ENCODE results near the gene ETV4.

Gene ETV4

GRCh38 chr17:43543300-43543699, 2.8 kb downstream of the ETV4 start:
- DNase-seq (ENCODE audit: low spot score): no peak

GRCh38 chr17:43542859-43543258, 3.3 kb downstream of the ETV4 start:
- no peak for DNase-seq (ENCODE audit: low spot score)

GRCh38 chr17:43540821-43541674, 5.1 kb downstream of the ETV4 start:
- DNase-seq (ENCODE audit: low spot score): no peak

DNA sequence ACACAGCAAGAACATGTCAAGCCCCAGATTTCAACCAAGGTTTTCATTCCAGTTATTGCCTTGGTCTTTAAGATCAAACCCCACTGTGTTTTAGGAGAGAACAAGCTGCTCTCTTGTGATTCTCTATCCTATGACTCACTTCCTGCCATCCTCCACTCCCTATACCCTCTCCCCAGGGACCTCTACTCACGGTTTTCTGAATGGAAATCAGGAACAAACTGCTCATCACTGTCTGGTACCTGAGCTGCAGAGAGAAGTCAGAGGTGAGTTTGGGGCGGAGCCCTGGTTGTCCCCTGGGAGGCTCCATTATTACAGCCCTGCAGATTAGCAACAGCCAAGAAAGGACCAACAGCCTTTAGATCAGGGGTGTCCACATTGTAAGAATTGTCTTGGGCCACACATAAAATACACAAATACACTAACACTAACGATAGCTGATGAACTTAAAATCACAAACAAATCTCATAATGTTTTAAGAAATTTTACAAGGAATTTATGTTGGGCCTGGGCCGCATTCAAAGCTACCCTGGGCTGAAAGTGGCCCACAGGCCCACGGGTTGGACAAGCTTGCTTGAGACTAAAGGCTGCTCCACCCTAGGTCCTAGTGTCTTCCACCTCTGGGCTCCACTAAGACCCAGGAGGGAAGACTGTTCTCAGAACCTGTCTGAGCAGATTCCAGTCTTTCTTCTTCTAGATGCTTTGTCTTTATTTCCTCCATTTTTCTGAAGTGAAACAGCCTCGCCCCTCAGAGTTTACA, 9.7 kb downstream of the ETV4 start:
- DNase-seq (ENCODE audit: low spot score): peak; percentile 84

DNA sequence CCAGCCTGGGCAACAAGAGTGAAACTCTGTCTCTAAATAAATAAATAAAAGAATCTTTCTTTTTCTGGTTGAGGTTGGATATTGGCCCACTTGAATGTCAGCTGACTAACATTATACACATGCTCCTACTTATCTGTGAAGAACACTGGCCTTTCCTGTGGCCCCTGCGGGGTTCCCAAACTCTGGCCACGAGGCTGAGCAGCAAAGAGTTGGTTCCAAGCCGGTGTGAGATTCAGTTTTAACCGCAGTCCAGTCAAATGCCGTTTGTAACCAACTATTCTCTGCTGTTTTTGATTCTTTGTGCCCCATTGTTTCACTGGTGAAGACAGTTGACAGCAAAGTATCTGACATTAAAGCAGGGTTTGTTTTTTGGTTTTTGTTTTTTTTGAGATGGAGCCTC, 11.2 kb downstream of the ETV4 start:
- DNase-seq (ENCODE audit: low spot score): no peak

GRCh38 chr17:43533699-43534098, 12.4 kb downstream of the ETV4 start:
- DNase-seq (ENCODE audit: low spot score): no peak

DNA sequence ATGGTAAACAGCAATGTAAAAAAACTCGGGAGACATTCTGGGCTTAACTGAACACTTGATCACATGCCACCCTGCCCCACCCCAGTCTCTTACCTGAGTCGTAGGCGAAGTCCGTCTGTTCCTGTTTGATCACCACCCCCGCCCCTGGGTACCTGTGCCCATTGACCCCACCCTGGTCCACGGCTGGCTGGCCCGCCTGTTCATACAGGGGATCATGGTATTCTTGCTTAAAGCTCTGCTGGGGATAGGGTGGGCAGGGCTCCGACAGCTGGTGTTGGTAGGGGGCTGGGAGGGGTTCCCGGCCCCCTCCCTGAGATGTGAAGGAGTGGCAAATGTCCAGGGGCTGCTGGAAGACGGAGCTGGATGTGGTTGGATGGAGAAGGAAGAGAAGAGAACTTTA, 13.6 kb downstream of the ETV4 start:
- DNase-seq (ENCODE audit: low spot score): no peak

GRCh38 chr17:43531955-43532354, 14.2 kb downstream of the ETV4 start:
- DNase-seq (ENCODE audit: low spot score): no peak

GRCh38 chr17:43531082-43531378, 15.1 kb downstream of the ETV4 start:
- no peak for DNase-seq (ENCODE audit: low spot score)

GRCh38 chr17:43530288-43531081, 15.7 kb downstream of the ETV4 start:
- DNase-seq (ENCODE audit: low spot score): peak; percentile 78

DNA sequence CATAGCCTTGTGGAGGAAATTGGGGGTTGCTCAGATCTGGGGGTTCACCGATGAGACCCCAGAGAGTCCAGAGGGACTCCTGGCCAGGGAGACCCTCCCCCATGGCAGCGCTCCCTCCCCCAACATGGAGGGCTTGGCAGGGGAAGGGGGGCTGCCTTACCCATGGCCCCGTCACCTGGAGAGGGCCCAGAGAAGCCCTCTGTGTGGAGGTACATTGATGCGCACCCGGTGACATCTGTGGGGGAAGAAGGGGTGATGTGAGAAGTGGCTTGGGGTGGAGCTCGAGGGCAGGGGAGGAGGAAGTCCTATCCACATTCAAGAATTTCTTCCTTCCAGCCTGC, 16.2 kb downstream of the ETV4 start:
- DNase-seq (ENCODE audit: low spot score): no peak

DNA sequence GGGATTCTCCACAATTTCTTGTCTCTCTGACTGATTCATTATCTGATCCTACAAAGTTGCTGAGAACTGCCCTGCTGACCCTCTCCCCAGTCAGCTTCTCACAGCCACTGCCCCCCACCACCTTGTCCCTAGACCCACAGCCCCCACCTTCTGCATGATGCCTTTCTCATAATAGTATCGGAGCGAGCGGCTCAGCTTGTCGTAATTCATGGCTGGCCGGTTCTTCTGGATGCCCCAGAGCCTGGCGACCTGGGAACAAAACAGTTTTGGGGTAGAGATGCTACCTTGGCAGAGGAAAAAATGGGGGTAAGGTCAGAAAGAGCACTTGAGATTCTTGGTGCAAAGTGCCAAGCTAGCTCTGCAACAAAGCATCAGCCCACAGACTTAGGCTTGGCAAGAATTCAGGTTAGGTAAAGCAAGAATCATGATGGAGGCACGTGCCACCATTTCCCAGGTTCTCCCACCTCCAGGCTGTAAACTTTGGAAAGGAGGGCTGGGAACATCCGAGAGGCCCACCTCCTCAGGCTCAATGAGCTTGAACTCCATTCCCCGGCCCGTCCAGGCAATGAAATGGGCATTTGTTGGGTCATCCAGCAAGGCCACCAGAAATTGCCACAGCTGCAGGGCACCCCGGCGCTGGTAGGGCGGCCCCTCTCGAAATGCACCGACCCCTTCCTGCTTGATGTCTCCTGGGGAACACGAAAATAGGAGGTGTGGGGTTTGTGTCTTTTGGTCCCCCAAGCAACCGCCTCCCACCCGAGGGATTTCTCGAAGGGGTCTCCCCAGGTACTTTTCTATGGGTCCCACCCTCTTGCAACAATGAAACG, 16.9 kb downstream of the ETV4 start:
- no peak for DNase-seq (ENCODE audit: low spot score)

DNA sequence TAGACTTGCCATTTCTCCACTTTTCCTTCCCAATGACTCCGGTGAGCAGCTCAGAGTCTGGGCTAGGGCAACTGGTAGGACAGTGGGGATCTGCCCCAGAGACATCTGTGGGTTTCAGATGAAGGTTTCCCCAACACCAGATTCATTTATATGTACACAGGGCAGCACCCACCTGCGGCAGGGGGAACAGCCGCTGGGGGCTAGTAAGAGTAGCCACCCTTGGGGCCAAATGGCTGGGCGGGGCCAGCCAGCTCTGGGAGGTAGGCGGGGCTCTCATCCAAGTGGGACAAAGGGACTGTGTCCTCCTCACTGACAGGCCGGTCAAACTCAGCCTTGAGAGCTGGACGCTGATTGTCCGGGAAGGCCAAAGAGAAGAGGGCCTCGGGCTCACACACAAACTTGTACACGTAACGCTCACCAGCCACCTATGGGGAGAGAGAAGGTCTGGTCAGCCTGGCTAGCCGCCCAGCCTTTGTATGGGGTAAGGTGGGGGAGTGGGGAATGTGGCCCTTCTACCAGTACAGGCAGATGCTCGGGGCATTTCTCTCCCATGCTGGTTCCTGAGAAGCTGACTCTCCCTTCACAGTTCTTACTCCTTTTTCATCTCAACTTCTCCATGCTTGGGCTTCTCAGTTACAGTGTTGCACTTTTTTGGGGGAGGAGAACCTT, 17.7 kb downstream of the ETV4 start:
- DNase-seq (ENCODE audit: low spot score): no peak

DNA sequence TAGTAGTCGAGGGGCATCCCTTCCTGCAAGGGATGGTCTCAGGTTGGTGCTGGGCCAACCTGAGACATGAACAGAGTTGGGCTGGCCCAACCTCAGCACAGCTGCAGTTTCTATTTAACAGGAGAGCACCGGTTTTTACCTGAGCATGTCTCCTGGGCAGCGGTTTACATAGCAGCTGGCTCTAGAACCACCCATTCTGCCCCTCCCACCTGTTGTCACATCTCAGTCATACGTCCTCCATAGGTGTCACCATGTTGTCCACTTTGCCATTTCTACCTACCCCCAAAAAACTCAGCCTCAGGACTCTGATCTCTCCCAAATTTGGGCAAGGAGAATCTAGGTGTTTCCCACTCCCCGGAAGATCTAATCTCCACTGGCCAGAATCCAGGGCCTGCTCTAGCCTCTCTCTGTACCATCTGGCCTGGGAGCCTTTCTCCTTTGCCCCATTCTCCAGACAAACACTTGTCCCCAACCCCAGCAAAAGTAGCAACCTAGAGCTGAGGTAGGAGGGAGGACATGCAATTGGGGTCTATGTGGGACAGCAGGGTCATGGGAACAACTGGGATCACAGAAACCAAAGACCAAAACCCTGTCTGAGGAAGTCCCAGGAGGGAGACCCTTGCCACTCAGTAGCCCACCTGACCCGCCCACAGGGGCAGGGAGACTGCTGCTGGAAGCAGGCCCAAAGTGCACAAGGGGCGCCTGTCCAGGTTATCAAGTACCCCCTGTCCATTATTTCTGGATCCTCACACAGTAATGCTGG, 19.1 kb downstream of the ETV4 start:
- no peak for DNase-seq (ENCODE audit: low spot score)

GRCh38 chr17:43524945-43525575, 21.1 kb downstream of the ETV4 start:
- DNase-seq (ENCODE audit: low spot score): no peak

- DNase-seq (ENCODE audit: low spot score): no peak
These were observed 24.8 kb downstream of the ETV4 start for GRCh38 chr17:43521389-43521788.

DNA sequence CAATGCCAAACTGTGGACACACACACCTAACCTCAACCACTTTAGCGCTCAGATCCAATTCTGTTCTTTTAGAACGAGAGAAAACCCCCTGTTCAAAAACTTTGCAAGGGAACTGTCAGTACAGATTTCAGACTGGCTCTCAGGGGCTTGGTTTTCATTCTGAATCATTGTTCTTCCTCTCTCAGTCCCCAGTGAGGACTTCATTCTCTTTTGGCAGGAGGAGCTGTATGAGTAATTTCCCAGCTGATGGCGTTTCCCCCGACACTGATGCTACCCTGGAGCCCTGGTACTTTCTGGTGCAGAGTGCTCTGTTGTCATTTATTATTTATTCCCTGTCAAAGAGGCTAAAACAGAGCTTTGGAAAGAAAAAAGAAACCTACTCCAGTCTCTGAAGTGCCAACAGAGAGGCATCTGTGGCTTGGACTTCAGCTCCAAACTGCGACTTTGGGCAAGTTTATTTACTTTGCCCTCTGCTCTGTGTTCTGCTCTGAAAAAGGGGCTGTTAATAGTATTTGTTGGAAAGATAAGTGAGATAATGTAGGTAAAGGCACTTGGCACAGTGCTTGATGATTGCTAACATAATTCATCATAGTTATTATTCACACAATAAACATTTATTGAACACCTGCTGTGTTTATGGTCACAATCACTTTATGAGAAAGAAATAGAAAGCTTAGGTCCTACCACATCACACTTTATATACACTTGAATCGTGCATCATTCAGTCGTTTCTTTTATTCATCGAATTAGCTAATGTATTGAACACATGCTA, 28.3 kb downstream of the ETV4 start:
- DNase-seq (ENCODE audit: low spot score): peak; percentile 72

GRCh38 chr17:43517161-43517560, 29.0 kb downstream of the ETV4 start:
- DNase-seq (ENCODE audit: low spot score): no peak

DNA sequence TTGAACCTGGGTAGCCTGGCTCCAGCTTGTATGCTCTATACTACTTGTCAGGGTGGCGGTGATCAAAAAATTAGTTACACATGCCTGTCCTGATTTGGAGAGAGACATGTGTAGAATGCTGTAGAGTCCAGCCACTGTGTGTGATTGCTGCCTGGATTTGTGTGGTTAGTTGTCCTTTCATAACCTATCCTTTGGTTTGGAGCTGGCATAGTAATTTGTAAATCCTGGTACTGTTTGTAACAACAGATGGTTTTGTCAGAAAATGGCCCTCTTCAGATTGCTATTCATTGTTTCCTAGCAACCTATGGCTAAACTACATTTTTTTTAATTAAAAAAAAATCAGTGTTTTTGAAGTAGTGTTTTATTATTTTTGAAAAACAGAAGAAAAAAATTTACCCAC, 30.5 kb downstream of the ETV4 start:
- no peak for DNase-seq (ENCODE audit: low spot score)
